NCI-H128 (cell line): ENCODE results near the gene NINJ2.
A peak's percentile ranks its signal among the peaks of the same experiment; 100 is the strongest.

Source experiments
- DNase-seq: peaks from one replicate; lab custom pipeline; 2025; ENCODE audit not compliant: unreplicated experiment; lab: John Stamatoyannopoulos, UW

The NINJ2 gene

DNA sequence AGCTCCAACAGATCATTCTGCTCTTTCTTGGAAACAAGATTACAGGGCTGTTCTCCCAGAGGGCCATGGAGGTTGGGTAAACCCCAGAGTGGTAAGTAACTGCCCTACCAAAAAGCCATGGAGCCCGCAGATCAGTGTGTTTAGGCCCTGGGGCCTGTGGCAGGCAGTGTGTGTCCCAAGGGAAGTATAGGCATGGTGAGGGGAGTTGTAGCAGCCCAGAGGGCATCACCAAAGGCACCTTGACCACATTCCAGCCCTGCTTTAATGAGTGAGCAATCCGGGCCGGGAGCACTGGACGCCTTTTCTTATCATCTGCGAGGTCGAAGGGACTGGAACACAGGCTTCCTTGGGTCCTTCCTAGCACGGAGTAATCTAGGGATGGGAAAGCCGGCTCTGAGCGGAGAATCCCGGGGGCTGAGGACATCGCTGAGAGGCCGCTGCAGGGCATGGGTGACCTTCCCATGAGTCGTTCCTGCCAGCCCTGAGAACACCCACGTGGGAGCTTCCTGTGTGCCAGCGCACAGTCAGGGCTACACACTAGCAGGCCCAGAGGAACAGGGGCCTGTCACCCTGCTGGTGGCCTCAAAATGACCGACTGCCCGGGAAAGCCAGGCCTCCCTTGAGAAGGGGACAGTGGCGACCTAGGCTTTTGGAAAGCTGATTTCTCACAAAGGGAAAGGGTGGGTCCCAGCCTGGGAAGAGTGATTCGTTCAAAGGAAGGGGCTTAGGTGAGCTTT, 91.3 kb downstream of the NINJ2 start:
- no peak for DNase-seq

- no peak for DNase-seq
These were observed 92.1 kb downstream of the NINJ2 start for GRCh38 chr12:570921-571794.

DNA sequence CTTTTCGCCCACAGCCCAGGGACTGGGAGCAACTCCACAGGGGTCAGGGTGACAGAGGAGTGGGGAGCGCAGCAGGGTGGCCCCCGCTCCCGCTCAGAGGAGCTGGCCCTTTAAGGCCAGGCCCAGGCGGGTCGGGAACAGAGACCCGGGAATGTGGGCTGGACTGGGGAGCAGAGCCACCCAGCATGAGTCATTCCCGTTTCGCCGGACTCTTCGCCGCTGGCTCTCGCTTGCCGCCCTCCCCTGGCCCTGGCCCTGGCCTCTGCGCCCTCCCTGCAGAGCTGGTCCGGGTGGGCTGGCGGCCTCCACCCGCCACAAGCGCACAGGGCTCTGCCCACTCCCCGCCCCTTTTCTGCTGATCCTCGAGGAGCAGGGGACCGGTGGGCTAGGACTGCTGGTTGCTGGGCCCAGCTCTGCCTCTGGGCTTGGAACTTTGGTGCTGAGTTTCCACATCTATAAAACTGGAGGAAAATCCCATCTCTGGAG, 92.8 kb downstream of the NINJ2 start:
- no peak for DNase-seq

GRCh38 chr12:569803-570434, 93.3 kb downstream of the NINJ2 start:
- peak; percentile 77 for DNase-seq

DNA sequence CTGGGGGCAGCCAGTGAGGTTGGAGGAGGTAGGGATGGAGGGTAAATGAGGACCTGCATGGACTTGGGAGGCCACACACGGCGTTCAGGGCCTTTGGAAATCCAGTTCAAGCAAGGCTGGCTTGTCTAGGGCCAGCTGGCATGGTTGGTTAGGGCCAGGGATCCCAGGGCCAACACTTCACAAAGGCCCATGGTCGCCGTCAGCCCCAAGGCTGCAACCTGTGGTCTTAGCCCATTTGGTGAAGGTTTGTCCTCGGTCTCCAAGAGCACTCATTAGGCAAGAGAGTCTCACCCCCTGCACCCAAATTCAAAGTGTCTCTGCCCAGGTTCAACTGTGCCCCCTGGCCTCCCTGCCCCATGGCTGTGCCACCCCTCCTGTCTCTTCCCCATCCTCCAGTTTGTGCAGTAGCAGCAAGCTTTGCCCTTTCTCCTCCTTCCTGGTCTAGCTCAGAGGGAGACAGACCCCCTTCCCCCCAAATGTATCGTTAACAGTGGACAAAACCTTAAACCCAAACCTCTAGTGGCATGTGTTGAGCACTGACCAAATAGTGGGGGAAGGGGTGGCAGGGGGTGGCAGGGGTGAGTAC, 94.1 kb downstream of the NINJ2 start:
- no peak for DNase-seq

DNA sequence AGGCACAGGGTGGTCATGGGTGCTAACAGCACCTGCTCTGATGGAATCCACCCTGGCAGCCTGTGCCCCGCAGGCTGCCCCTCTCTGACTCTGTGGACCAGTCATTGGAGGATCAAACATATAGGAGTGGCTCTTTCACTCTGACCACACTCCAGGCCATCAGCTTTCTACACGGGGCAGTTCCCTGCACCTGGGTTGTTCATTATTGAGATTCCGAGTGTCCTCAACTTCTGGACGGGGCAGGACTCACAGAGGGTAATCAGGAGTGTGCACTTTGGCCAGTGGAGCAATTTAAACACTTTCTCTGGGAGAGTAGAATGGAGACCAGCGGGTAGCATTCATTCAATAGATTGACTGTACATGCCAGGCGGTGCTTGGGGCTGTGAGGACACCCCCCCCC, 94.8 kb downstream of the NINJ2 start:
- no peak for DNase-seq

GRCh38 chr12:565589-566105, 97.6 kb downstream of the NINJ2 start:
- DNase-seq, result no peak

- no peak for DNase-seq
These were observed 98.1 kb downstream of the NINJ2 start for GRCh38 chr12:565161-565560.

DNA sequence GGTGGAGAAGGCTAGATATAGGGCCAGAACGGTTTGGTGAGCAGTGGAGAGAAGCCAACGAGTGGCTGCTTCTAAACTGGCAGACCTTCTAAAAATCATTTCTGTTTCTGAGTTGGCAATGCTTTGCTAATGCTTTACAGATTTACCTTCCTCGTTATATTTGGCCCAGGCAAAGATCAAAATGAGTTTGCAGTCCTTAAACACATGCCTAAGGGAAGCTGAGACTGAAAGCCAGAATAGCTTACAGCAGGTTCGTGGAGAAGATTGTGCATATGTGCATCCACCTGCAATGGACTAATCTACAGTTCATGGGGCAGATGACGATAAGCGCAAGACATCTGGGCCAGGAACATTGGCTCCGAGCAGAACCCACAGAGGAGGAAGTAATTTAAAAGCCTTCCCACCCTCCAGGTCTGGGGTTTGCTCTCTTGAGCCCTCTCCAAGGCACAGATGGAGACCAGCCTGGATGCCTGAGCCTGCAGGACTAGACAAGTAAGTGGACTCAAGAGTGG, 99.4 kb downstream of the NINJ2 start:
- DNase-seq, result no peak

GRCh38 chr12:563250-563781, 99.9 kb downstream of the NINJ2 start:
- DNase-seq, result no peak

GRCh38 chr12:562634-563033, 100.6 kb downstream of the NINJ2 start:
- DNase-seq, result no peak

DNA sequence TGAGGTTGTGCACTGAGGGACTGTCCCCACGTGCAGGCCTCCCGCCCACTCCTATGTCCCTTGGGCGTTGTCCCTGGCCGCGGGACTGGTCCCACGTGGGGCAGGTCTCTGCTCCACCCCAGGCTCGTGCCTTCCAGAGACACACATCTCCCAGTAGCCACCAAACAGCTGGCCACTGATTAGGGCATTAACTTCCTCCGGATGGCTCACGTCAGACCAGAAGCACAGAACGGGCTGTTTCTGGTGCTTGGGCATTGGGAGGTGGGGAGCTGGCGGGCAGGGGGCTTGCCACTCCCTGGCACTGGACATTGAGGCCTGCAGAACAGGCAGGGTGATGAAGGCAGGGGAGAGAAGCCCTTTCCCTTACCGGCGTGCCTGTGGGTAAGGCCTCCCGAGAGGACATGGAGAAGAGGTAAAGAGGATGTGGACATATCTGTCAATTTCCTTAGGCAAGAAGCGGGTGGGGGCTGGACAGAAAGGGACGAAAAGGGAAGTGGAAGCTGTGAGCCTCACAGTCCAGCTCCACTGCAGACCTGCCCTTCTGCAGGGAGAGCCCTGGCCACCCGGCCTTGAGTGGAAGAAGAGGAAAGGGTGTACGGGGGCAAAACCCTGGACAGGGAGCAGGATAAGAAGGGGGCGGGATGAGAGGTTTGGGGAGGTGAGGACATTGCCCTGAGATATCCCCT, 101.2 kb downstream of the NINJ2 start:
- no peak for DNase-seq

GRCh38 chr12:561391-561705, 101.9 kb downstream of the NINJ2 start:
- no peak for DNase-seq

DNA sequence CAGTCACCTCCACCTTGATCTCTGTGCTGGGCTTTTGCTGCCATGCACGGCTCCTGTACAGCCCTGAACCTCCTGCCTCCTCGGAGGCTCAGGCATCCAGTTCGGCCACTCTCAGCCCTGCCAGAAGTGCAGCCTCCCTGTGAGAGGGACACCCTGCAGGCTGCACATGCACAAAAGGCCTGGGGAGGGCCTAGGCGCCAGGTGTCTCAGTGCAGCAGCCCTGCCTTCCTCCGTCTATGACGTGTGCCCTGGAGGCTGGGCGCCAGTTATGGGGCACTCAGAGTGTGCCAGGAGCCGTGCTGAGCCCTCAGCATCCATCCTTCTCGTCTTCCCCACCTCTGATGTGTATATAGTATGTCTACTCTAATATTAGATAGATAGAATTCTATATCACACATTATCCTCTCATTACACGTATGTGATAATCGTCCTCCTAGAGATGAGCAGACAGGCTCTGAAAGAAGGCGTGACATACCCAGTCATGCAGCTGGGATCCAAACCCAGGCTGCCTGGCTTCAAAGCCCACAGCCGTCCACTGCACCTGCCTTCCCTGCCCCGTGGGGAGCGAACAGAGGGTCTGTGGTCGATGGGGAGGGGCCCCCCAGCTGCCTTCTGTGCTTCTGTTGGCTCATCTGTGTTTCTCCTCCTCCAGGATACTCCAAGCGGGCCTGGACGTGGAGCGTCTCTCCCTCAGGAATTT, 102.4 kb downstream of the NINJ2 start:
- DNase-seq, result peak; percentile 38

DNA sequence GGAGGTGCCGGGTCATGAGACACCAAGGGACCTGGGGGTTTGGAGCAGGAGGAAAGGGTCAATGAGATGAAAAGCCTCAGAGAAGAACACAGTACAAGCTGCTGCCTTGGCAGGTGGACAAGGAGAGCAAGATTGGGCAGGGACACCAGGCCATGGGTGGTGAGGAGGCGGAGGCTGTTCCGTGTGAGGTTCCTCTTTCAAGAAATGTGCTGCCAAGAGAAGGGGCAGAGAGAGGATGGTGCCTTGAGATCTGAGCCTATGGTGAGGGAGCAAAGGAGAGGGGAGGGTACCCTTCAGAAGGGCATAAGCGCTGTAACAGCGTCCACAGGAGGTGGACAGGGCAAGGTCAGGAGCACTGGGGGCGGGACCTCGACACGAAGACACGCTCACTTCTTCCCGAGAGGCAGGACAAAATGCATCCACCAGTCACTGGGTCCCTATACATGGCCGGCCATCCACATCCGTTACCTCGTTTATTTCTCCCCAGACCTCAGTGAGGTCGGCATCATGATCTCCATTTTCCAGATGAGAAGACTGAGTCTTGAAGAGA, 103.3 kb downstream of the NINJ2 start:
- no peak for DNase-seq

GRCh38 chr12:559208-559905, 103.9 kb downstream of the NINJ2 start:
- DNase-seq, result no peak

DNA sequence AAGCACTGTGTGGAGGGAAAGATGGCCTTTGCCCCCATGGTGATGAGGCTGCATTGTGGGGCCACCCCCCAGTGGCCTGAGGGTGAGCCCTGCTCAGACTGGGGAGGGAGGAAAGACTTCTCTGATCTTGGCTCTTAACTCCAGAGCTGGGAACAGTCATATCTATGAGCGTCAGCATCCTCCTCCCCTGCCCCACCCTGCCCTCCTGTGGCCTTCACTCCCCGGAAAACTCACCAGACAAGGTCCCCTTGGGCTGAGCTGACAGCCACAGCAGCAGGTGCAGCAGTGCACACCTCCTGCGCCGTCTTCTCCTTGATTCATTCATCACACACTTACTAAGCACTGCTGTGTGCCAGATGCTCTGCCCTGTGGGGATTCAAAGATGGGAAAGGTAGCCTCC, 104.7 kb downstream of the NINJ2 start:
- DNase-seq, result no peak

- DNase-seq, result no peak
These were observed 106.7 kb downstream of the NINJ2 start for GRCh38 chr12:556498-556897.

GRCh38 chr12:554001-554285, 109.3 kb downstream of the NINJ2 start:
- DNase-seq, result no peak
